Measurements from ENCODE around the gene ADAP1. TPM values are rescaled to one million over a fixed set of nuclear protein-coding genes. Genes with fewer than 3 reads are reported as not detected.

The ADAP1 gene
- polyA plus RNA-seq, 3 donors = 9.9 to 20.8 (median 15.4) TPM

- no peak for DNase-seq (ENCODE audit: extremely low read depth in 1 of 11, low read depth in 9 of 11, low spot score in 4 of 11)
Measured at GRCh38 chr7:863106-863505, 91.4 kb downstream of the ADAP1 start.

- DNase-seq (ENCODE audit: extremely low read depth in 1 of 11, low read depth in 9 of 11, low spot score in 4 of 11) = no peak
Measured at GRCh38 chr7:862157-862556, 92.3 kb downstream of the ADAP1 start.

- DNase-seq (ENCODE audit: extremely low read depth in 1 of 11, low read depth in 9 of 11, low spot score in 4 of 11) = no peak
Measured at GRCh38 chr7:861222-861621, 93.3 kb downstream of the ADAP1 start.

GRCh38 chr7:860149-860548 lies 94.3 kb downstream of the ADAP1 start:
- DNase-seq (ENCODE audit: extremely low read depth in 1 of 11, low read depth in 9 of 11, low spot score in 4 of 11) = no peak

GRCh38 chr7:859359-860030 lies 95.0 kb downstream of the ADAP1 start:
- no peak for DNase-seq (ENCODE audit: extremely low read depth in 1 of 11, low read depth in 9 of 11, low spot score in 4 of 11)

- DNase-seq (ENCODE audit: extremely low read depth in 1 of 11, low read depth in 9 of 11, low spot score in 4 of 11) = no peak
Measured at GRCh38 chr7:857661-858060, 96.8 kb downstream of the ADAP1 start.

- no peak for DNase-seq (ENCODE audit: extremely low read depth in 1 of 11, low read depth in 9 of 11, low spot score in 4 of 11)
Measured at GRCh38 chr7:856444-857095, 97.9 kb downstream of the ADAP1 start.

- no peak for DNase-seq (ENCODE audit: extremely low read depth in 1 of 11, low read depth in 9 of 11, low spot score in 4 of 11)
Measured at GRCh38 chr7:855686-856369, 98.7 kb downstream of the ADAP1 start.

- no peak for DNase-seq (ENCODE audit: extremely low read depth in 1 of 11, low read depth in 9 of 11, low spot score in 4 of 11)
Measured at GRCh38 chr7:854118-854775, 100.2 kb downstream of the ADAP1 start.

- DNase-seq (ENCODE audit: extremely low read depth in 1 of 11, low read depth in 9 of 11, low spot score in 4 of 11) = no peak
Measured at GRCh38 chr7:853366-854117, 100.9 kb downstream of the ADAP1 start.

- DNase-seq (ENCODE audit: extremely low read depth in 1 of 11, low read depth in 9 of 11, low spot score in 4 of 11) = no peak
Measured at GRCh38 chr7:851204-851603, 103.3 kb downstream of the ADAP1 start.

- no peak for DNase-seq (ENCODE audit: extremely low read depth in 1 of 11, low read depth in 9 of 11, low spot score in 4 of 11)
Measured at GRCh38 chr7:849781-850180, 104.7 kb downstream of the ADAP1 start.

GRCh38 chr7:849145-849544 lies 105.3 kb downstream of the ADAP1 start:
- DNase-seq (ENCODE audit: extremely low read depth in 1 of 11, low read depth in 9 of 11, low spot score in 4 of 11) = no peak

Other genes starting within 250 kb of the ADAP1 start
- 10 to 100 TPM; 33.1 to 40.4 (median 37.0) TPM for gene DNAAF5, start 228.0 kb downstream of the ADAP1 start, polyA plus RNA-seq (ENCODE audit: insufficient read length in 3 of 3)
- 10 to 100 TPM; 31.7 to 43.1 (median 41.8) TPM for gene PRKAR1B, start 227.4 kb downstream of the ADAP1 start, polyA plus RNA-seq (ENCODE audit: insufficient read length in 3 of 3)
- 100 to 1,000 TPM; 127 to 168 (median 131) TPM for gene SUN1, start 122.2 kb downstream of the ADAP1 start, polyA plus RNA-seq (ENCODE audit: insufficient read length in 3 of 3)
- gene GET4, start 78.1 kb downstream of the ADAP1 start, polyA plus RNA-seq (ENCODE audit: insufficient read length in 3 of 3) = 10 to 100 TPM; 33.6 to 64.9 (median 46.5) TPM
- gene COX19, start 20.9 kb upstream of the ADAP1 start, polyA plus RNA-seq (ENCODE audit: insufficient read length in 3 of 3) = 10 to 100 TPM; 10.8 to 17.9 (median 12.4) TPM
- gene CYP2W1, start 28.5 kb upstream of the ADAP1 start, polyA plus RNA-seq (ENCODE audit: insufficient read length in 3 of 3) = 1 to 10 TPM; 1.8 to 4.1 (median 2.7) TPM
- 1 to 10 TPM; 2.8 to 5.9 (median 3.2) TPM for gene GPR146, start 89.9 kb upstream of the ADAP1 start, polyA plus RNA-seq (ENCODE audit: insufficient read length in 3 of 3)
- 1 to 10 TPM; 4.9 to 6.5 (median 6.1) TPM for gene GPER1, start 133.4 kb upstream of the ADAP1 start, polyA plus RNA-seq (ENCODE audit: insufficient read length in 3 of 3)
- 10 to 100 TPM; 19.3 to 24.6 (median 23.4) TPM for gene ZFAND2A, start 205.5 kb upstream of the ADAP1 start, polyA plus RNA-seq (ENCODE audit: insufficient read length in 3 of 3)